GM11168 (cell line): Measurements from ENCODE around the gene UACA.

Source experiments
- in situ Hi-C: fragments of 300-500 bp; cut with MboI; formaldehyde crosslinking; loops from one replicate; pipeline ENCODE4 v1.12.0; 2022; ENCODE audit warnings: low sequenced_read_pairs; ENCODE audit not compliant: unreplicated experiment

The UACA gene

GRCh38 chr15:70788114-70789049, 25.0 kb upstream of the UACA start:
- in situ Hi-C loops, result no loop called here

GRCh38 chr15:70786996-70787395, 23.6 kb upstream of the UACA start:
- in situ Hi-C loops, result no loop called here

- in situ Hi-C loops, result no loop called here
Observed at GRCh38 chr15:70783610-70784022, 20.3 kb upstream of the UACA start.

DNA sequence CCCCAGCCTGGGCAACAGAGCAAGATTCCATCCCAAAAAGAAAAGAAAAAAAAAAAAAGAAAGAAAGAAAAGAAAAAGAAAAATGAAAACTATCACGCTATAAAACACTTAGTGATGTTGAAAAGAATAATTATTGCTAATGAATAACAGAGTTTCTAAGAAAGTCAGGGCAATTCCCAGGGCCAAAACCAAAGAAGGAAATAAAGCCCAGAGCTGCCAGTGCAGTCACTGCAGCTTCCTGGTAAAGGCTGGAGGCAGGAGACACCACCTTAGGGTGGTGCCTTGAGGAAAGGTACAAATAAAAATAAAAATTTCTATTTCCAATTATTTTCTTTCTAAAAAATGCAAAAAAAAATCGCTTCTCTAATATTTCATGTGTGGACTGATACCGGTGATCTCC, 19.7 kb upstream of the UACA start:
- in situ Hi-C loops, result no loop called here

DNA sequence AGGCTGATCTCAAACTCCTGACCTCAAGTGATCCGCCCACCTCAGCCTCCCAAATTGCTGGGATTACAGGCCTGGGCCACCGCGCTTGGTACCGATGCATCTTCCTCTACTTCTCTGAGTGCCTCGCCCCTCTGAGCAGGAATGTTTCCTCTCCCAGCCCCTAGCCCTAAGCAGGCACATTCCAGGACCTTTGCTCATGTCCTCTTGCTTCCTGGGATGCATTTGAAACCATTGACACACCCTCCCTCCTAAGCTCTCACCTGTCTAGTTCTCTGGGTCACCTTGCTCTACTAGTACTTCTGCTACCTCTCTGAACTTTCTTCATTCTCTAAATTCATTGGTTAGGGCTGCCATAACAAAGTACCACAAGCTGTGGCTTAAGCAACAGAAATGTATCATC, 17.9 kb upstream of the UACA start:
- in situ Hi-C loops, result no loop called here

DNA sequence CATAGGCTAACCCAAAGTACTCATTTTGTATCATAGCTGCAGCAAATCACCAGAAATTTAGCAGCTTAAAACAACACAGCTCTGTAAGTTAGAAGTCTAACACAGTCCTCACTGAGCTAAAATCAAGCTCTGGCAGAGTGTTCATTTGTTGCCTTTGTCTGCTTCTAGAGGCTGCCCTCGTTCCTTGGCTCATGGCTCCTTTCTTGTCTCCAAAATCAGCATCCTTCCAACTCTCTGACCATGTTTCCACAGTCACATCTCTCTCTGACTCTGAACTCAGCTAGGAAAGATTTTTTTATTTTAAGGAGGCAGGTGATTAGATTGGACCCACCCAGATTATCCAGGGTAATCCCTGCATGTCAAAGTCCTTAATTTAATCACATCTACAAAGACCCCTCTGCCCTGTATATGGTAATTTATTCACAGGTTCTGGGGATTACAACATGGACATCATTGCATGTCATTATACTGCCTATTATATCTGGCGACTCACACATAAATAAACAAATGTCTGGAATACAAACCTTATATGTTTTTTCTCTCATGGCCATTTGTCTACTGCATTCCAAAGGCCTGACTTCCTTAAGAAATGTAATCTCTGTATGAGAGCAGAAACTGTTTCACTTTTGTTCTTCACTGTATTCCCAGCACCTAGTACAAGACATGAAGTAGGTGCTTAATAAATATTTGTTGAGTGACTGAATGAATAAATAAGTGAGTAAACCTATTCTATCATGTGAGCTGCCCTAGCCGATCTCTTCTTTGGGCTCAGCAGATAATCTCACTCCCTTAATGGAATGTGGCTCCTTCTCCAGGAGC, 15.1 kb upstream of the UACA start:
- in situ Hi-C loops, result no loop called here

GRCh38 chr15:70777170-70777926, 14.0 kb upstream of the UACA start:
- in situ Hi-C loops, result no loop called here

DNA sequence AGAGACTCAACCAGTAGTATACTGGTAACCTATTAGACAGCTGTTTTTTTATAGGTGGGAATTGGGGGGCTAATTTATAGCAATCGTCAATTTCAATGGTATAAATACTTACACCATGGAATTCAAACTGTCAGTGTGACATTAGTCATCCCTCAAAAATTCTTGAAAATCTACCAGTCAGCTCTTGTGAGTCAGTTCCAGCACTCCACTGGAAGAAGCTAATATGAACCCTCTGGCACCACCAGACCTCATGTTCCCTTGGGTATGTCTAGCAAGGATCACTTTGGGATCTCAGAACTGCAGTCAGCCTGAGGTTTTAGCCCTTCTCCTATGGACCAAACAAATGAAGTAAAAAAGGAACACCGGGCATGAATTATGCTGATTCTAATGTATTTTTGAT, 11.8 kb upstream of the UACA start:
- in situ Hi-C loops, result no loop called here

GRCh38 chr15:70772402-70772801, 9.0 kb upstream of the UACA start:
- in situ Hi-C loops, result no loop called here

- in situ Hi-C loops, result no loop called here
Observed at GRCh38 chr15:70770863-70771262, 7.5 kb upstream of the UACA start.

GRCh38 chr15:70768257-70768883, 5.0 kb upstream of the UACA start:
- in situ Hi-C loops, result no loop called here

DNA sequence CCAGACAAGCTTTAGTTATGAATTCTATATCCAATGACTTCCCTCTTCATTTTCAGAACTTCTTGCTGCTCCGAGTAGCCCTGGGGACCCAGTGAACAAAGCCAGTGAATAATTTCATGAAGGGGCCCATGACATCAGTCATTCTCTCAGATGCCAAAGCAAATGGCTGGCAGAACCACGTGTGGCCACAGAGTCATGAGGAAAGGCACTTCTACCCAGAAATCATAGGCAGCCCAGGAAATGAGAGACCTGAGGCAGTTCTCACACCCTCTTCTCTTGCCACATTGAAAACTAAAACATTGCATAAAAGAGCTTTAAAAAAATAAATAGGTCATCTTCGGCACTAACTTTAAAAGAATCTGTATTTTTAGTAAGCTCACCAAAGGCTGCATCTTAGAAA, 4.3 kb upstream of the UACA start:
- in situ Hi-C loops, result no loop called here

- in situ Hi-C loops, result no loop called here
Observed at GRCh38 chr15:70766597-70766996, 3.2 kb upstream of the UACA start.

GRCh38 chr15:70765504-70766281, 2.3 kb upstream of the UACA start:
- in situ Hi-C loops, result no loop called here

GRCh38 chr15:70763950-70764730, 782 bp upstream of the UACA start:
- in situ Hi-C loops, result no loop called here

GRCh38 chr15:70762469-70763119, 764 bp downstream of the UACA start:
- in situ Hi-C loops, result no loop called here

GRCh38 chr15:70761931-70762468, 1.4 kb downstream of the UACA start:
- in situ Hi-C loops, result no loop called here

DNA sequence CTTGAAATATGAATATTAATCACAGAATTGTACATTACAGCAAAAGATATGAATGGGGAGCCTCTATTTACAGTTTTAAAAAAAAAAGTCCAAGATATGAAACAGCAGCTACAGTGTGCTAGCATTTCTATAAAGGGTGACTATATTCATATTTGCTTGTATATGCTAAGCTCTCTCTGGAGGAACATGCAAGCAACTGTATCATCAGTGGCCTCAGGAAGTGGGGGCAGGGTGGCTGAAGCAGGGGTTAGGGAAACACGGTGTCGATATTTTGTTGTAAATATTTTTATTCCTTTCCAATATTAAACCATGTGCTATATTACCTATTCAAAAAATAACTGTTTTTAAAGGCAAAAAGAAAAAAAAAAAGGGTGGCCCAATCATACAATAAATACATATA, 2.3 kb downstream of the UACA start:
- in situ Hi-C loops, result no loop called here
